Superior temporal gyrus (tissue), 1 donor: ENCODE measurements around the gene UBE2O.

ENCODE experiments used
- DNase-seq: peaks from one replicate; pipeline ENCODE4 v3.0.0-alpha.2; 2016; ENCODE audit errors: extremely low spot score

Gene UBE2O

DNA sequence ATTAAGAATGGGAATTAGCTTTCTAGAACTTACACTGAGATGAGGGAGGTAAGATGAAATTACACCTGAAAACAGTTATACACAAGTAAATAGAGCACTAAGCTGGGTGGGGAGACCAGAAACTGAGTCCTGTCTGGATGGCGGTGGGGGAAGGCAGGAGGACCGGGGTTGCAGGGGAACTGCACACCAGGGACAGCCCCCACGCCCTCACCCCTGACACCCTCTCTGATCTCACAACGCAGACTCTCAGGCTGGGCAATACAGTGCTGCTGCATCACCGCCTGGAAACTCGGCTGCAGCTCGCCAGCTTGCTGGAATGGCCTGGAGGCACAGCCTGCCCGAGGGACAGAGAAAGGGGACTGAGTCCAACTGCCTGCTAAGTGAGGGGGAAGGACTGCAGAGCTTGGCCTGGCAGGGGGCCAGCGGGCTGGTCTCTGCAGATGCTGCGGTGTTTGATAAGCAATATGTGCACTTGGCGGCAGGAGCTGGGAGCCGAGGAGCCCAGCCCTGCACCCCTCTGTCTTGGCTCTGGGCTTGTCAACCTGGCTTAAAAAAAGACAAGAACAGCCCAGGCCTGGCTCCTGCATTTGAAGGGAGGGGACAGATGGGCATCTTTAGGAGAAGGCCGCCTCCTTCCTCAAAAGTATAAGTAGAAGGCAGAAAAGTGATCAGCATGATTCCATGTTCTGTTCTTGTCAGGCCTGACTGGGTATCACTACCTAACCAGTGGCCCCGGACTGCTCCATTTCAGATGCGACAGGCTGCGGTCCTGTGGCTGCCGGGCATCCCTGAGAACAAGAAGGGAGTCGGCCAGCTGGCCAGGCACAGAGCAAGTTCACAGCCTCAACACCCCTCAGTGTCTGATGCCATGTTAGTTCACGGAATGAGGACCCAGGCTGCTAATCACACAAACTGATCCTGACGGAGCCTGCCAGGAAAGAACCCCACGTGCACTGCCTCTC is 38.3 kb downstream of the UBE2O start:
- peak; percentile 63 for DNase-seq

DNA sequence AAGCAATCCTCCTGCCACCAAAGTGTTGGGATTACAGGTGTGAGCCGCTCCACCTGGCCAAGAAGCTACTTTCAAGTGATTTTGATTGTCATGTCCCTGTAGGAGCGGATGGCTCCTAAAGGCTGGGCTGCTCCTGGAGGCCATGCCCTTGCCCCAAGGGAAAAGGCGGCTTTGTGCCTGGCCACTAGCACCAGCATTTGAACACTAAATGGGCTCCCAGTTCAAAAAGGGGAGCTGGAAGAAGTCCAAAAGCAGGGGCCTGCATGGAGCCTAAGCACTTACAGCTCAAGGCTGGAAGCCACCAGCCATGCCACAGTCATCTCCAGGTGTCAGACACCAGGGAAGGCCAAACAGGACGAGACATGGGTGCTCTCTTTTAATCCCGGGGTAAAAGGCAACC is 41.7 kb downstream of the UBE2O start:
- no peak for DNase-seq

DNA sequence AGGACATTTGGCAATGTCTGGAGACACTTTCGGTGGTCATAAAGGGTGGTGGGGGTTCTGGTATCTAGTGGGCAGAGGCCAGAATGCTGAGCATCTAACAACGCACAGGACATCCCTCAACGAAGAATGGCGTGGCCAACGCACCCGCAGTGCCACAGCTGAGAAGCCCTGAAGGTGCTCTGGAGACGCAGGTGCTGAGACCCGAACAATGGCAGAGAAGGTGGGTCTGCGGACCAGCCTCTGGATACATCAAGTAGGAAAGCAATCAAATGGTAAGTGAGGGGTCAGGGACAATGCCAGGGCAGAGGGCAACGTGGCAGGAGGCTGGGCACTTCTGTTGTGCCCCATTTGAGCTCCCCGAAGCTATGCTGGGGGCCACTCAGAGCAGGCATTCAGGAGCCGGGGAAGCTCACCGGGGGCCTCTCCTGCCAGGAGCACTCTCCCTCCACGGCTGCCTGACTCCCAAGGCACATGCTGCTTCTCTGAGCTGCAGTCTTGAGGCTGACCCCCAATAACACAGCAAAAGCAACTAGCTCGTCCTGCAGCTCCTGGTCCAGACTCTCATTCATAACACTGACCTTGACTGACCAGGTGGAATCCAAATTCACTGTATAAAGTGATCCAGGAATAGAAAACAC is 42.5 kb downstream of the UBE2O start:
- DNase-seq, result no peak

DNA sequence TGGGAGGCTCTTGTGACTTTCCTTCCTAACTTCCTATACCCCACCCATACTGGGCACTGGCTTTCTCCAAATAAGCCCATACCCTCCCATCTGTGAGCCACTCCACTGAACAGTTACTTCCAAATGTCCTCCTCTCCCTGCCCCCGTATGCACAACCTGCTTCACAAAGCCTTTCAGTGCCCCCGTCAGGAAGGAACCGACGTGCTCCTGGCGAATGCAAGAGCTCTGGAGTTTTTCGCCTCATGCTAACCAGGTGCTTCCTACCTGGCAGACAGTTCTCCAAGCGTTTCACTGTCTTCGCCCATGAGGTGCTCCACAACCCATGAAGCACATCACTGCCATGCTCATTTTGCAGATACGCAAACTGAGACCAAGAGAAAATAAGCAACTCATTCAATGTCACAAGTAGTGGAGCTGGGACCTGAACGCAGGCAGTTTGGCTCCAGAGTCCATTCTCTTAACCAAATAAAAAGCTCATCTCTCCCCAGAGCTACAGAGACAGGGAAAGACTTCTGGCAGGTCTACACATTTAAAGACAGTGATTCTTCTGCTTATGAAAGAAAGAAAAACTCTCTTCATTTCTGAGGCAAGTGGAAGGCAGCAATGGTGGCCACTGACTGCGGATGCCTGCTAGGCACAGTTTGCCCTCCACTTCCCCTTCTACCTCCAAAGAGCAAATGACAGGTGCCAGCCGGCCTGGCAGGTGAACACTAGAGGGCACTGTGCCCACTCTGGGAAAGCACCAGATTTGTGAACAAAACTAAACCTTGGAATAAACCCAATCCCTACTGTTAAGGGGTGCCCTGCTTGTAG is 44.7 kb downstream of the UBE2O start:
- DNase-seq, result peak; percentile 68

DNA sequence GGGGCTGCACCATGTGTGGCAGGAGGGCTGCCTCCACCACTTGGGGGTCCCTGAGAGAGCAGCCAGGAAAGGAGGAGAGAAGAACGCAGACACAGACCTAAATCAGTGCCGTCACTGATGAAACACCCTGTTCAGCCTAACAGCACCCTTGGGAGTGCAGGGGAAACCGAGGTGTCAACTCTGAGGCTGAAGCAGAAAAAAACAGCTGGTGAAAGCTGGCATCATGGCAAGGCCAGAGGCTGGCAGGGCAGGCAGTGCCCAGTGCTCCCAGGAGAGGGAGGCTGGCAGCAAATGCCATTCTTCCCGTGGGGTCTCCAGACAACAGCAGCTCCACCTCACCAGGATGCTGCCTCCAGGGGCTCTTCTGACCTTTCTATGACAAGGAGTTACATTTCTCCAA is 45.4 kb downstream of the UBE2O start:
- no peak for DNase-seq

DNA sequence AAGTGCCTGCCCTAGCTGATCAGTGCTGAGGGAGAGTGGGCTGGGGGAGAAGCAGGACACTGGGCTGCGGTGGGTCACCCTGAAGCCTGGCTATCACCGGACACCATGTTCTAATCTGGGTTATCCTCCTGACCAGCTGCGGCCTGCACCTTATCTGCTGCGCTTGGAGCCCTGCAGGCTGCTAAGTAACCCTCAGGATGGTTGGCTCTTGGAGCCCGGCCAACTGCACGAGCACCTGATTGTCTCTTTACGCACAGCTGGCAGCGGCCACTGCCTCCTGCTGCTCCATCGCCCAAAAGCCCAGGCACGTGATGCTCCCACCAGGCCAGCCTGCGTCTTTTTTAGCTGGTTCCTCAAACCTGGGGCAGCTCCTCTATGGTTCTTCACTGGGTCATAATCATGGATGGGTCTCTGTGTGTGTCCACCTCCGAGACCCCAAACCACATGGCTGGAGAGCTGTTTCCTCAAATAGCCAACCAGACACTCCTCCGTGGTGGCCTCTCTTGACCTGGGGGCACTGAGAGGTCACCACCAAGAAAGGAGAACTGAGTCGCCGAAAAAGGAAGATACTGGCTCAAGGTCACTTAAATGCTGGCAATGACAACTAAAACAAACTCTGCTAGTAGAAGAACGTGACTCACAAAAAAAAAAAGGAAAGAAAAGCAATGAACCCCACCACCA is 46.8 kb downstream of the UBE2O start:
- DNase-seq, result no peak

DNA sequence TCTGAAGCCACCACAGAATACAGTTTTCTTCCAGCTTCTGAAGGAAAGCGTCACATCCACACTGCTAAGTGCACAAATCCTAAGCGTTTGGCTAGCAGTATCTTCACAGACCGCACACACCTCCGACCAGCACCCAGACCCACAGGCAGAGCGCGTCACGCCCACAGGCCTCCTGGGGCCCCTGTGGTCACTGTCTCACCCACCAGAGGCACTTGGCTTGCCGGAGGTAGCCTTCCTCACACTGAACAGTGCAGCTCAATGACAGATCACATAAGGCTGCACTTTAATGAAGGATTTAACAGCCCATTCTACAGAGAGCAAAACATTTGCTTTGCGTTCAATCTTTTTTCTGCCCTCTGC is 47.4 kb downstream of the UBE2O start:
- no peak for DNase-seq

DNA sequence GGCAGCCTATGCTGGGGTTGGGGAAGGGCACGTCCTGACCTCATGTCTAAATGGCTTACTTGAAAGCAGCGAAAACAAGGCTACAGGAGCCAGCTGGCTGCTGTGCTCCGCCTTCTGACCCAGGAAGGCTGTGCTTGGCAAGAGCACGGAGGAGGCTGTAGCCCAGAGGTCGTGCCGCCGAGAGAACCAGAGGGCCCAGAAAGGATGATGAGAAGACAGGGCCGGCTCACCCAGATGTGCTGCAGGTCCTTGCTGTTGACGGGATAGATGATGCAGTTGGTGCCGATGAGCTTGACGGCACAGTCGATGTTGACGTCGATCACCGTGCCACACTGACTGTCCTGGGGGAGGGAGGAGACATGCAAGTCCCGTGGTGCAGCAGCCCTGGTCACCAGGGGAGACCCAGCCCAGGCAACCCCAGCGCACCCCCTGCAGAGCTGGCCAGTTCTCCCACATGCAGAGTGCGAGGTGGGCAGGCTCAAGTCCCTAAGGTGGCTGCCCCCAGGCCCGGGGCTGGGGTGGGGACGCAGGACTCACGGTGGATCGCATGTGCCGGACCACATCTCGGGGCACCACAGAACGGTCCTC is 47.9 kb downstream of the UBE2O start:
- DNase-seq, result no peak

DNA sequence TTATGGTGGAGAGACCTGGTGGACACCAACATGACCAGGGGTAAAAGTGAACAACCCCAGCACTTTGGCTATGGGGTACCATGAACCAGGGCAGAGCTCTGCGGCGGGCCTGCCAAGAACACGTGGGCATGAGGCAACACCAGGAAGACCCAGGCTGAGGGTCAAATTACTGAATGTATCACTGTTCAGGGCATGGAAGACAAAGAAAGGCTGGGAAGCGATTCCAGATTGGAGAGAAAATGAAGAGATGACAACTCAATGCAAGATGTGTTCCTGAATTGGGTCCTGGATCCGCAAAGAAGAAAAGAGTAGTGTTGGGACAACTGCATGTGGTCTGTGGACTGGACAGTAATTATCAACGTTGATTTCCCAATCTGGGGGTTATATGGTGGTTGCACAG is 48.7 kb downstream of the UBE2O start:
- DNase-seq, result no peak

DNA sequence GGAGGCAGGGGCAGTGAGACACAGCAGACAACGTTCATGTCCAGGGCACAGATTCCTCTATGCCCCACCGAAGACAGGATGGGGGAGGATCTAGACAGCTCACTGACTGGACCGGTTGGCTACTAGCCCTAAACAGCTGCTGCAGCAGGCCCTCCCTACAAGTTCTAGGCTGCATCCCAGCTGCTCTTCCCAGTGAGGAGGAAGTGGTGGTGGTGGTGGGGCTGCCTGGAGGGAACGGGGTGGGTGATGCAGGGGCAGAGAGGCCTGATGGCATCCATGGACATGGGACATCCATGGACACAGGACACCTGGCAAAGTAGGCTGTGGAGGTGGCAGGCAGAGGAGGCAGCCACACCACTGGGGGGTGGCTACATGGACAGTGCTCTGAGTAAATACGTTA is 50.2 kb downstream of the UBE2O start:
- DNase-seq, result no peak

DNA sequence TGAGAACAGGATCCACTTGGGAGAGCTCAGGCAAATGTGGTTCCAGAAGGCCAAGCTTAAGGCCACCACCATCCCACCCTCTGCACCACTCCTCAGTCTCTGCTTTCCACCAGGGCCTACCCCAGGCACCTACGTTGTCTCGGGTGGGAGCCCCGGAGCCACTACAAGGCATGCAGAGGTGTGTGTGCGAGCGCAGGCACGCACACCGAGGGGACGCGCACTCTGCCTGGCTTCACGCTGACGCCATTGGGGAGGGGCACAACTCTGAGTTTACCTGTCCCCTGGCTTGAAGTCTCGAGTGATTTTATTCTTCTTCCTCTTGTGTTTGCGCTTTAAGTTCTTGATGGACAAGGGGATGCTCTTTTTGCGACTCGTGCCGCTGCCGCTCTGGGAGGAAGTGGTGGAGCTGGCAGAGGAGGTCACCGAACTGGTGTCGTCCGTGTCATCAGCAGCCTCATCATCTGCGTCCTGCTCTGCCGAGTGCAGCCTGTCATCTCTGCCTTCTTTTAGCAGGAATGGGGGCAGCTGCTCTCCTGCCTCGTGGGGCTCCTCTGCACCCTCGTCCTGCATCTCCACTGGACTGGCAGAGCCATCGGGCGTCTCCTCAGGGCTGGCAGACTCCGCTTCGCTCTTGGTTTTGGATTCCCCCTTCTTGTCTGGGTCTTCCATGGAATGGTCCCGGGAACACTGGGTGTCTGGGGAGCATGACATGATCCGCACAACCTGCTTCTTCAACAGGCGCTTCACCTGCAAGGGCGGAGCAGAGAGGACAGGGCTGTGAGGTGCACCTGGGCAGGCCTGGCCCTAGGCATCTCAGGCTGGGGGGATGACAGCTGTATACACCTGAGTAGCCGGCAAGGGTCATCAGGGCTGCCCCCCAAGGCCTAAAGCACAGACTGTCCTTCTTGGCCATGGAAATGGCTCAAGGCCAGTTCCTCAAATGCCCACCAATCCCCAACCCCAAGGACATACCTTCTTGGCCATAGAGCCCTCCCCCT is 53.5 kb downstream of the UBE2O start:
- no peak for DNase-seq

DNA sequence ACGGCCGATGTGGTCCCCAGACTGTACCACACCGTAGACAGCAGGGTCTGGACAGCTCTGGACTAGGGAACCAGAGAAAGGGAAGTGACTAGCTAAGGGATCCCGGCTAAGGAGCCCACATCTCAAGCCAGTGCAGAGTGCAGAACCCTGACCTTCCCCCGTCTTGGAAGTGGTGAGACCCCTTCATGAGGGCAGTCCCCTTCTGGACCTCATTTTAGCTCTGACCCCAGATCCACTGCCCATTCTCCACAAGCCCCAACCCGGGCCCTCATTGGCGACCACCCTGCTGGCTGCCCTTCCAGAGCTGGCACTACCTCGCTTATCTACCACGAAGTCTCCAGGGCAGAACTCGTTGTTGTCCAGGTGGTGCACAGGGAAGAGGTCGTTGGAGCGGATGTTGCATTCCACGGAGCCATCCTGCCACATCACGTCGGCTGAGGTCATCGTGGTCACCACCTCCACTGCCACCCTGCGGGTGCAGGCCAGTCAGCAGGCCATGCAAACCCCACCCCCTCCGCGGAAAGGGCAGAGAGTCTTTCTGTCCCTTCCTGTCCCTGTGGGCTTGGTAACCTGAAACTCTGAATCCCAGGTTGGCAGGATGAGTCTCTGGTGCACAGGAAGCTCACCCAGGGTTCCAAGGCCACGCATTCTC is 54.3 kb downstream of the UBE2O start:
- no peak for DNase-seq

DNA sequence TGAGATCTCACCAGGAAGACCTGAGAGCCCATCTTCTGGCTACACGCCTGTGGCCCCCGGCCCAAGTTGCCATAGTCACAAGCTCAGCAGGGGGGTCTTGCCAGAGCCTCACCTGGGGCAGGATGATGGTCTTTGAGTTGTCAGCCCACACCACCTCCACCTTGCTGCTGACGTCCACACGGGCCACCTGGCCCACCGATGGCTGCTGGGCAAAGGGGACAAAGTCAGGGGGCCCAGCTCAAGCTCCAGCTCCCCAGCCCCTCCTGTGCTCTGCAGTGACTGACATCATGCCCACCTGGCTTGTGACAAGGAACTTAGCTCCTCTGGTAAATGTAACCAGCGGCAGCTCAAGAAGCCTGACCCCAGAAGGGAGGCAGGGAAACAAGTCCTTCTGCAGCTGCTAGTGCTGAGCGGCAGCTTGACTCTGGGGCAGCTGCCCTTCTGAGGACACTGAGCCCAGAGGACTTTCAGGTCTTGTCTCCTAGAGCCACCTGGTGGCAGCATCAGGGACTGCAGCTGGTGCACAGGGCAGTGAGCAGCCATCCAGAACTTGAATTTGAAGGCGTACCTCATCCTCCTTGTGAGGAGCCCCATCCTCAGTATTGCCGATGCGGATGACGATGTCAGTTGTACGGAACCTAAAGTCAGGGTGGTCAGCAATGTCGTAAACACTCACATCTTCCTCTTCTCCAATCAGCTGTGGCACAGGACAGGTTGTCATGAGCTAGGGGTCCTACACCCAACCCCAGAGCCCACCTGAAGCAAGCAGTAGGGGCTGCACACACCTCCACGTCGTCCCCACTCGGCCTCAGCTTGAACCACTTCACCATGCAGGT is 55.0 kb downstream of the UBE2O start:
- DNase-seq, result peak; percentile 96

DNA sequence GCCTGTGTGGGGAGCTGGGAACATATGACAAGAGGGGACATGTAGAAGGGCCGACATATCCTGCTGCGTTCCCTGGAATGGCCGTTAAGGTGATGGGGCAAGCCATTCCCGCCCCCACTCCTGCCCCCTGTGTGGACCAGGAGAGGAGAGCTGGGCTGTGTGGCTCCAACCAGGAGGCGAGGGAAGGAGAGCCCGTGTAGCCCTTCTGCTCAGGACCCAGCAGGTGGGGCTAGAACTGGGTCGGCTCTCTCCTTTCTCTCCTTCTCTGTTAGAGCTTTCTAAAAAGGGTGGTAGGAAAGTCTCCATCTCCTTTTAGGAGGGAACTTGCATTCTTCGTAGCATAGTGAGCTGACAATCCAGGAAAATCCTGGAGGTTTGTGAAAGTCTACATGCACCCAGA is 55.8 kb downstream of the UBE2O start:
- DNase-seq, result no peak

DNA sequence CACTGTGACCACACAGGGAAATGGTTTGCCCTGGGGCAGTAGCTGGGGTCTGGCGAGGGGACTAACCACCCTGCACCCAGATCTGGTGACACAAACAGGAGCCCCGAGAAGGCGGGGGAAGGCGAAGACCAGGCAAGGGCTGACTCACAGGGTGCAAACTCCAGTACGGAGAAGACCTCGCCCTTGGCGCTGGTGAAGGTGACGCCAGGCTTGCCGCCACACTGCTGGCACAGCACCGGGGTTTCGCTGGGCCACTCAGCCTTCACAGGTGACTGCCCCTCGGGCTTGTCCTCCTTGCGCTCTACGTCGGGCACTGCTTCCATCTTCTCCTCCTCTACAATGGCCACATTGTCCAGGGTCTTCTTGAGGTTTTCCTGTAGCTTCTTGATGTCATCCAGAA is 57.0 kb downstream of the UBE2O start:
- no peak for DNase-seq

DNA sequence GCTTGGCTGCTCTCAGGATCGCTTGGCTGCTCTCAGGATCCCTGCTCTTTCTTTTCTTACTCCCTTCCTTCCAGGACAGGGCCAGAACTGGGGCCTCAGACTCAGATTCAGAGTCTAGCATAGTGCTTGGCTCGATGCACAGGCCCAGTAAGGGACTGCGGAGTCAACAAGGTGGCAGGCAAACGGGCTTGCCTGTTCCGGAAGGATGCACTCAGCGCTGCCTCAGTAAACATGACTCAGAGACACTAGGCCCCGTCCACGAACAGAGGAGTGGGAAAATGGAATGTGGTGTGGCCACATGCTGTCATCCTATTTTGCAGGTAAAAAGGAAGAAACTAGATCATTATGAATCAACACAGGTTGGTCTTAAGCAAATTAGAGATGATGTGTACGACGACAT is 58.8 kb downstream of the UBE2O start:
- no peak for DNase-seq

DNA sequence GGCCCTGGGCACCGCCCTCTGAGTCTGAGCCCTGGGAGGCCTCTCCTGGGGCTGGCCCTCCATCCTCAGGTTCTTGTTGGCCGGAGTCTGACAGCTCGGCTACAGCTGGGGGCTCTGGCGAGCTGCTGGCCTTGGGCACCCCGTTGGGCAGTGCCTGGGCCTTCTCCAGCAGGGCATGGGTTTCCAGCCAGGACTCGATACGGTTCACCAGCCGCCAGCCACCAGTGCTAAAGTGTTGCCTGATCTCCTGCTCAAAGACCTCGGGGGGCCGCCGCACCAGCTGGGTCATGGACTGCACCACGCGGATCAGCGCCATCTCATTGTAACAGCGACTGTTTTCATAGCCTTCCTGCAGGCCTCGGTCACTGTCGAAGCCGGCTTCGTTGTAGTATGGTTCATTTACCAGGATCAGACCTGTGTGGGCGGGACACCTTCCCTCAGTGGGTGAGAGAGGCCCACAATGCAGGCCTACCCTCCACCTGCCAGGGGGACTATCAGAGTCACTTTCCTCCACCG is 61.7 kb downstream of the UBE2O start:
- no peak for DNase-seq

DNA sequence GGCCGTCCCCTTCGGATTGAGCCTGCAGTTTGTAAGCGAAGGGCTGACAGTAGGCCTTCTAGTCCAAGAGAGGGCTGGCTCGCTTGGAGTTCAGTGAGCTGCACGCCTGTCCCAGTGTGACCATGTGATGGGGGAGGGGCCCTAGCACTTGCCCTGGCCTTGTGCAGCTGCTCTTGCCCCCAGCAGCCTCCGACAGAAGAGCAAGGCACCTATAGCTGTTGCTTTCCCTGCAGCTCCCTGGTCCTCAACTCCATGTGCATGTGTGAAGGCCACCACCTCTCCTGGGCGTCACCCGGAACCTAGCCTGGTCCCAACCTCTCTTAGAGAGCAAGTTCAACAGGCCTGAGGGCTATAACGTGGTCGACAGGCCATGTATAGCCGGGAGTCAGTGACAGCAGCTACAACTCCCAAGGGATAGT is 62.9 kb downstream of the UBE2O start:
- no peak for DNase-seq
